GDM1 (cell line): ENCODE results near the gene TSPAN18.

ENCODE experiments used
- DNase-seq: peaks from one replicate; lab custom pipeline; 2025; lab: John Stamatoyannopoulos, UW

The TSPAN18 gene

GRCh38 chr11:44889266-44889665, 162.5 kb downstream of the TSPAN18 start:
- no peak for DNase-seq

DNA sequence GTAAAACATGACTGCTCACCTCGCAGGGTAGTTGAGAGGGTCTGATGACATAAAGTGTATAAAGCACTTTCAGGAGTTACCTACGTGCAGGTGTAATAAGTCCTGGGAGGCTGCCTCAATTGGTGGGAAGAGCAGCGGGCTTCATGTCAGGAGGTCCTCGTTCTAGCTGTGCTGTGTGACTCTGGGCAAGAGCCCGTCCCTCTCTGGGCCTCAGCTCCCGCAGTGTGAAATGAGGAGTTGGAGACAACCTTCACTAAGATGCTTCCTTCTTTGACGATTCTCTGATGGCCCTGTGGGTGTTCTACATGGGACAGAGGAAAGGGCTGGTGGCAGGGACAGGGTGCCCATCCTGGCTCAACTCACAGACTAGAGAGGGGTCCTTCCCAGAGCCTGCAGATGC, 166.1 kb downstream of the TSPAN18 start:
- DNase-seq, result no peak

- DNase-seq, result no peak
Observed at GRCh38 chr11:44893308-44893822, 166.6 kb downstream of the TSPAN18 start.

DNA sequence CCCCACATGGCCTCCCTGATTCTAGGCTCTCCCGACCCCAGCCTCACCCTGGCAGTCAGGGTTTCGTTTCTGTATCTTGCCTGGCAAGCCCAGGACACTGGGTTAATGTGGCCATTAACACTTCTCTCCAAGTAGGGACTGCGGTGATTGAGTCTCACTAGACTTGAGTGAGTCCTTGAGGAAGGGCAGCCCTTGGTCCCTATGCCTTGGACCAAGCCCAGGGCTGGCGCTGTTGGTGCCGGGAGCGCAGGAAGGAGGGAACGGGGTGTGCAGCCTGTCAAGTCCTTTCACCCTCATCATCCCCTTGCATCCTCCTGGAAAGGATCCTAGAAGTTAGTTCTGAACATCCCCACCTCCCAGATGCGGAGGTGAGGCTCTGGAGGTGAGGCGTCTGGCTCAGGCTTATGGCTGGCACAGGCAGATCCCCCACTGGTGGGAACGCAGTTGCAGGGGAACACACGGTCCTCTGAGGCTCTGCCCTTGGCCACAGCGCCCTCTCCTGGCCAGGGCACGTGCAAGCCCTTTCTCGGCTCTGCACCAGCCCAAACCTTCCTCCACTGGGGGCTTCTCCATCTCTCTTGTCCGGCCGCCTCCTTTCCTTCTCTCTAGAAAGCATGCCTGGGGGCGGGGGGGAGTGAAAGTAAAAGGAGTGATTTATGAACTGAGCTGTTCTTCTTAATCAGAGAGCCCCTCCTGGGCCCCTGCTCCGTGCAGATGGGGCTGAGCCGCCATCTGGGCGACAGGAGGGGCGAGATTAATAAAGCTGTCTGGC, 167.3 kb downstream of the TSPAN18 start:
- peak; percentile 52 for DNase-seq

GRCh38 chr11:44899959-44900358, 173.2 kb downstream of the TSPAN18 start:
- peak; percentile 4 for DNase-seq

DNA sequence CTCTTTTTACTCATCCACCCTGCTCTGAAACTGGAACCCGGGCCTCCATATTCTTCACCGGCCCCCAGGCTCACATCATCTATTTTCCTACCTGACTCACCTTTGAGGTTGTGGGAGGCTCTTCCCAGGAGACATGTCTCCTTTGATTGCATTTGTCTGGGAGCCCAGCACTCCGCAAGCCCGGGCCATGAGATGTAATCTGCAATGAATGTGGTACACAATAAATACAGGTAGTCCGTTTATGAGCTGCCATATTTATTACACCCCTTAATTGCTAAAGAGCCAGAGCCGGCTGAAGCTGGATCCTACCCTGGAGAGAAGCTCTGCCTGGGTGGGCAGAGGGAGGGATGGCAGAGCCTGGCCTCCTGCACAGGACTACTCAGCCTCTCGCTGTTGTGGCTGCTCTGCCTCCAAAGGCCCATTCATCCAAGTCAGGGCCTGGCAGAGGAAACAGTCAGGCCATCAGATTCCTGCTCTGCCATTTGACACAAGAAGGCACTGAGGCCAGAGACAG, 174.4 kb downstream of the TSPAN18 start:
- DNase-seq, result no peak

DNA sequence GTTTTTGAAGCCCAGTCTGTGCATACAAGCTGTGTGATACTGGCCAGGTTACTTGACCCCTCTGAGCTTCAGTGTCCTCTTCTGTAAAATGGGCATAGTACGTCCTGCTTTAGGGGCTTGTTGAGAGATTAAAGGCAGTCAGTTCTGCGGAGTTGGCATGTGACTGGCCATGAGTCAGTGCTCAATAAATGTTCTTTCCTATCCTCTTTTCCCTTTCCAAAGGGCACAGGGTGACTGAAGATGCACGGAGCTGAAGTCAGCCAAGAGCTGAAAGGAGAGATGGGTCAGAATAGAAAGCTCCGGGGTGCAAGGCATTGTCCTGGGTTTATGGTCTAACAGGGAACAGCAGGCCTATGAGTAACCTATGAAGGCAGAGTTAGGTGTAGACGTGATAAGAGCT, 175.0 kb downstream of the TSPAN18 start:
- DNase-seq, result no peak

- no peak for DNase-seq
Observed at GRCh38 chr11:44903035-44903434, 176.3 kb downstream of the TSPAN18 start.

DNA sequence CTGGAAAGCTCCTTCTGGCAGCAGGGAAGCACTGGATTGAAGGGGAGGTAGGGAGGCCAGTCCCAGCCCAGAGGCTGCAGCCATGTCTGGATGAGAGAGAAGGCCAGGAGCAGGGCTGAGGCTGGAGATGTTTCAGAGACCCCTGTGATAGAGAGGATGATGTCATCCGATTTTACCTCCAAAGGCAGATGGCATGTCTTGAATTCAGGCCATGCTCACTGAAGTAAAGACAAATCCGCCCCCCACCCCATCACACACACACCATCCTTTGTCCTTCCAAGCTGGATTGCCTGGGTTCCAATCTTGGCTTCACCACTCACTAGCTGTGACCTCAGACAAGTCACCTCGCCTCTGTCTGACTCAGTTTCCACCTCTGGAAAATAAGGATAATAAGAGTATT, 176.8 kb downstream of the TSPAN18 start:
- no peak for DNase-seq

GRCh38 chr11:44904261-44905020, 177.7 kb downstream of the TSPAN18 start:
- DNase-seq, result no peak

- DNase-seq, result no peak
Observed at GRCh38 chr11:44905131-44905866, 178.5 kb downstream of the TSPAN18 start.

DNA sequence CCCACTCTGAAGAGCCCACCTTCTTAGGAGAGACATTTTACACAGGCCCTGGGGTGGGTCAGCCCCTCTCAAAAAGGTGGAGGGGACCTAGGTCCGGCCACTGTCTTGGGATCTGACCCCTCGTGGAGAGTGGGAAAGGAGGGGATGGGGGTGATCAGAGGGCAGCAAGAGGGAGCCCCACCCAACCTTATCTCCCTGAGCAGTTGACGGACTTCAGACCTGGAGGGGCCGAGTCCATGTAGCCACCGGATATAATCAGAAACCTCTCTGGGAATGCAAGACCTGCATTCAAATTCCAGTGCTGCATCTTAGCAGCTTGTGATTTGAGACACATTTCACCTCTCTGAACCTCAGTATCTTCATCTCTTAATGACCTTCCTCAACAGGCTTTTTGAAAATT, 179.9 kb downstream of the TSPAN18 start:
- DNase-seq, result no peak

GRCh38 chr11:44909557-44909956, 182.8 kb downstream of the TSPAN18 start:
- DNase-seq, result no peak

- DNase-seq, result no peak
Observed at GRCh38 chr11:44910591-44910990, 183.8 kb downstream of the TSPAN18 start.

DNA sequence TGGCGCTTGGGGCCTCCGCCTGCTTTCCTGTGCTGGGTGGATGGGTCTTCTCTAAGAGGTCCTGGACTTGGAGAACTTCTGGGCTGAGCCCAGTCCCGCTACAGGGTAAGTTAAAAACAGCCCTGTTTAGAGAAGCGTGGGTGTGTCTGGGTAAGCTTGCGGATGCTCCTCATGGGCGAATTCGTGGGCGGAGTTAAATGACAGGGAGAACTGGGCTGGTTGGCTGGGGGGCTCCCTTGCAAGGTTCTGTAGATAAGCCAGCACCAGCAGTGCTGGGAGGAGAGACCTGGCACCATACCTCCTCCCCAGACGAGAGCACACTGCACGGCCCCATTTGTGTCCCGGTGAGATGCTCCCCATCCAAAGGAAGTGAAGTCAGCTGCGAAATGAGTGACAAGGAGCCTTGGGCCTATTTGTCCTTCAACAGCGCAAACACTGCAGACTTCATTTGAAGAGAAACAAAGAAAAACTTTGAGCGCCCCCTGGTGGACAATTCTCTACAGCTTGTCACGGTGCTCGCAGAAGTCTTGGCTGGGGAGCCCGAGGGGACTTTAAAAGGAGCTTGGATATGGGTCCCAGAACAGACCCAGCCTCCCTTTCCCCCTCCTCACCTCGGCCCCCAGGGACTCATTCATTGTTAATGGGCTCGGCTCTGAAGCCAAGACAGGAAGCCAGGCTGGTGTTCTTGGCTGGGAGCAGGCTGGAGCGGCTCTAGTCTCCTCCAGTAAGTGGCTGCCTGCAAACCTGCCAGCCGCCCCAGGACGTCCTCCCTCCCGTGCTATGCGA, 184.5 kb downstream of the TSPAN18 start:
- DNase-seq, result peak; percentile 52

- no peak for DNase-seq
Observed at GRCh38 chr11:44912270-44912987, 185.7 kb downstream of the TSPAN18 start.

DNA sequence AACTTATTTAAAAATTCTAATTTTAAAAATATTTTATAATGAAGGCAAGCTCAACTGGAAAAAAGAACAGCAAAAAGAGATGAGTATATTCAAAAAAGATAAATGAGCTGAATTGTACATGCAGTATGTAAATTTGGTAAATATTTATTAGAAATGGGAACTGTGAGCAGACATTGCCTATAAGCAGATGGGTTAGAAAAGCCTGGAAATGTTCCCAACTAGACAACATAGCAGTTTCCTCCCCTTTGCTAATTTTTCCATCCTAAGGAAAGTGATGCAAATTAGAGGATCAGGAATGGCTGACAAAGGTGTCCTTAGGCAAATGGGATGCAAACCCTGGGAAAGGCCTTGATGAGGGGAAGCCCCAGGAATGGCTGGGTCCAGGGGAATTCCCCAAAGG, 186.7 kb downstream of the TSPAN18 start:
- DNase-seq, result no peak

GRCh38 chr11:44914105-44914504, 187.3 kb downstream of the TSPAN18 start:
- DNase-seq, result no peak

DNA sequence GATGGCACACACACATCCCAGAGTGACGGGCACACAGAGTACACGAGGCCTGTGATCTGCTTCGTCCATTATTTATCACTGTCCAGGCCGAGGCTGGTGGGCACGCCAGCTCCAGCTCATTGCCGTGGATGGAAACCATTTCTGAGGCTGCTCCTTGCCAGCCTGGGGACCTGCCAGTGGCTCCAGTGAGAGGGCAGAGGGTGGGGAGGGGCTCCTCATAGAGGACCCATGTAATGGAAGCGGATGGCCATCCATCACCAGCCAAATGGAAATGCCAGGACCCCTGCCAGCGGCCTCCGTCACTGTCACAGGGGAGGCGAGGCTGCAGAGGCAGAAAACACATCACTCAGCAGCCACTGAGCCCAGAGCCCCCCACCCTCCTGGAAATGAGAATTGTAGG, 188.2 kb downstream of the TSPAN18 start:
- DNase-seq, result no peak

GRCh38 chr11:44915621-44916020, 188.9 kb downstream of the TSPAN18 start:
- peak; percentile 55 for DNase-seq

DNA sequence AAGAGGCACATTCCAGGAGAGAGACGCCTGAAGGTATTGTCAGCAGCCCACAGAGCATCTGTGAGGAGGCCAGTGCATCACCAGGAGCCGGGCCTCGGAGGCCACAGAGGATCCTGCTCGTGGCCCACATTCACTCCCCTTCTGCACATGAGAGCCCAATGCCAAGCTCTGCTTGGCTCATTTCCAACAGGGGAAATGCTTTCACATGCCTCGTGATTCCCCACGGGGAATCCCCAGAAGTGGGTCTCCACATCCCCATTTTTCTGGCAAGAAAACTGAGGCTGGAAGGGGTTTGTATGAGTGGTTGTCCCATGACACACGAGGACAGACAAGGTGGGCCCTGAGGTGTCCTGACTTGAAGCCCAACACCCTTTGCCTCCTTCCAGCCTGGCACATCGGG, 189.6 kb downstream of the TSPAN18 start:
- DNase-seq, result no peak
